ENCODE measurements around the gene NCBP2. TPM values are rescaled to one million over a fixed set of nuclear protein-coding genes. Genes with fewer than 3 reads are reported as not detected.

The NCBP2 gene
- polyA plus RNA-seq, 1 of the 3 experiments (the other 2 are of a cell fraction): 128 TPM

DNA sequence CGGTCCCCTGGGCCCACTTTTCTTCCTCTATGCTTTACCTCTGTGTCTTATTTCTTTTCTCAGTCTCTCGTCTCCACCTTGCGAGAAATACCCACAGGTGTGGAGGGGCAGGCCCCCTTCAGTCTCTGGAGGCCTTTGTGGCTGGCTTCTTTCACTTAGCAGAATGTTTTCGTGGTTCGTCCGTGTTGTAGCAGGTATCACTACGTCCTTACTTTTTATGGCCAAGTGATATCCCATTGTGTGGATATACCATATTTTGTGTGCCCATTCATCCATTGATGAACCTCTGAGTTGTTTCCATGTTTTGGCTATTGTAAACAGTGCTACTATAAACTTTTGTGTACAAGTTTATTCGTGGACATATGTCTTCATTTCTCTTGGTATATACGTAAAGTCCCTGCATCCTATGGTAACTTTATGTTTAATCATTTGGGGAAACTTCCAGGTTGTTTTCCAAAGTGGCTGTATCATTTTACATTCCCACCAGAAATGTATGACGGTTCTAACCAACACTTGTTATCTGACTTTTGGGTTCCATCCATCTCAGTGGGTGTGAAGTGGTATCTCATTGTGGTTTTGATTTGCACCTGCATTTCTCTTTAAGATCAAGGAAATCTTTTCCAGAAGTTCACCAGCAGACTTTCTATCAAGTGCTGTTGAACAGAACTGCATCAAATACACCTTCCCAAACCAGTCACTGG is 20.8 kb upstream of the NCBP2 start:
- Histone ChIP-seq H3F3A (replicated peaks; ENCODE audit: insufficient read depth) (no peaks in the 10 kb centered on the region), H3K79me2 (ENCODE audit: insufficient read depth) (no peaks in the 10 kb centered on the region), H3K4me1 (ENCODE audit: control insufficient read depth in 1 of 2, insufficient read depth in 2 of 2, low read depth in 1 of 2, low read length in 1 of 2) (peaks cover 0 to 3% of the 10 kb centered on the region in 2 experiments; a peak in 1 of 4 replicates), H3K4me3 (ENCODE audit: low read depth in 2 of 2, low read length in 1 of 2) (no peak overlapping the region), H3K9ac (no peak overlapping the region), H3K9me3 (no peaks in the 10 kb centered on the region), H3K27ac (ENCODE audit: low read depth in 2 of 2, low read length in 1 of 2) (no peak overlapping the region), H3K9me2 (no peaks in the 10 kb centered on the region), H3K36me3 (replicated peaks in 1 of 2; ENCODE audit: control insufficient read depth in 1 of 2, insufficient read depth in 2 of 2, low read length in 1 of 2) (no peaks in the 10 kb centered on the region), H4K20me1 (ENCODE audit: insufficient read depth) (no peaks in the 10 kb centered on the region), H3K27me3 (ENCODE audit: insufficient read depth) (no peaks in the 10 kb centered on the region), H3K4me2 (no peak overlapping the region), H2AFZ (ENCODE audit: low read depth) (no peak overlapping the region)
- 95% methylated on average over 10 of the region's 10 CpGs for WGBS (ENCODE audit: low lambda C conversion rate)
- DNase-seq: no peak
- TF ChIP-seq GABPA (IDR thresholded peaks at IDR 0.05; ENCODE audit: low read depth) (no peak), FOSL2 (IDR thresholded peaks at IDR 0.05; ENCODE audit: borderline replicate concordance, low read depth) (no peak), NFIC (IDR thresholded peaks at IDR 0.05; ENCODE audit: borderline replicate concordance) (no peak), MEF2A (IDR thresholded peaks at IDR 0.05; ENCODE audit: borderline replicate concordance, low read depth) (no peak), NRF1 (IDR thresholded peaks at IDR 0.05; ENCODE audit: low read depth, low read length) (no peak), USF2 (IDR thresholded peaks at IDR 0.05; ENCODE audit: borderline replicate concordance, low read depth, low read length) (no peak), MXI1 (IDR thresholded peaks at IDR 0.05; ENCODE audit: low read depth, low read length) (no peak), ELF1 (IDR thresholded peaks at IDR 0.05) (no peak), CHD2 (IDR thresholded peaks at IDR 0.05; ENCODE audit: low read length, partially characterized antibody) (no peak), YY1 (IDR thresholded peaks at IDR 0.05; ENCODE audit: low read depth) (no peak), SMC3 (IDR thresholded peaks at IDR 0.05; ENCODE audit: low read depth, low read length) (no peak), JUND (IDR thresholded peaks at IDR 0.05) (no peak), RCOR1 (IDR thresholded peaks at IDR 0.05; ENCODE audit: low read length) (no peak), ZBTB33 (IDR thresholded peaks at IDR 0.05; ENCODE audit: borderline replicate concordance, low read depth) (no peak), SIN3A (IDR thresholded peaks at IDR 0.05; ENCODE audit: borderline replicate concordance, low read depth, low read length) (no peak)
- TF ChIP-seq, protein P1, sequence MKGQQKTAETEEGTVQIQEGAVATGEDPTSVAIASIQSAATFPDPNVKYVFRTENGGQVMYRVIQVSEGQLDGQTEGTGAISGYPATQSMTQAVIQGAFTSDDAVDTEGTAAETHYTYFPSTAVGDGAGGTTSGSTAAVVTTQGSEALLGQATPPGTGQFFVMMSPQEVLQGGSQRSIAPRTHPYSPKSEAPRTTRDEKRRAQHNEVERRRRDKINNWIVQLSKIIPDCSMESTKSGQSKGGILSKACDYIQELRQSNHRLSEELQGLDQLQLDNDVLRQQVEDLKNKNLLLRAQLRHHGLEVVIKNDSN (IDR thresholded peaks at IDR 0.05; ENCODE audit: borderline replicate concordance, low read depth): no peak
- TF ChIP-seq, protein P2, sequence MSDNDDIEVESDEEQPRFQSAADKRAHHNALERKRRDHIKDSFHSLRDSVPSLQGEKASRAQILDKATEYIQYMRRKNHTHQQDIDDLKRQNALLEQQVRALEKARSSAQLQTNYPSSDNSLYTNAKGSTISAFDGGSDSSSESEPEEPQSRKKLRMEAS (IDR thresholded peaks at IDR 0.05; ENCODE audit: low read depth): no peak
- ChIA-PET CTCF (no interaction called here), POLR2A (no interaction called here)

Data from SK-N-SH (cell line).